ENCODE results near the gene PLIN1. TPM values are rescaled to one million over a fixed set of nuclear protein-coding genes. Genes with fewer than 3 reads are reported as not detected.

The PLIN1 gene
- total RNA-seq, 1 donor from 2014 or later: 17.6 TPM

Other genes with a start within 250 kb of the PLIN1 start
- gene RHCG, start 182.8 kb downstream of the PLIN1 start, total RNA-seq: not detected
- 0.16 TPM for gene TICRR, start 103.9 kb downstream of the PLIN1 start, total RNA-seq
- 2.2 TPM for gene KIF7, start 23.9 kb downstream of the PLIN1 start, total RNA-seq
- gene PEX11A, start 11.4 kb upstream of the PLIN1 start, total RNA-seq: 13.7 TPM
- gene WDR93, start 11.4 kb upstream of the PLIN1 start, total RNA-seq: not detected
- 7.4 TPM for gene MESP1, start 71.9 kb upstream of the PLIN1 start, total RNA-seq
- 0.51 TPM for gene MESP2, start 97.0 kb upstream of the PLIN1 start, total RNA-seq
- gene ANPEP, start 135.5 kb upstream of the PLIN1 start, total RNA-seq: 9.4 TPM
- 46.9 TPM for gene AP3S2, start 214.6 kb upstream of the PLIN1 start, total RNA-seq
- 12.0 TPM for gene ARPIN, start 233.6 kb upstream of the PLIN1 start, total RNA-seq